ENCODE measurements around the gene CYP4F8. TPM values are rescaled to one million over a fixed set of nuclear protein-coding genes. Genes with fewer than 3 reads are reported as not detected.
"Not testable (repeated sequence)": the region's sequence is repeated elsewhere in the genome, so short reads cannot be mapped to it uniquely, and the experiment has no call there.

The CYP4F8 gene
- total and polyA plus RNA-seq, 4 donors = 0.08 to 0.09 TPM; not detected in 2

DNA sequence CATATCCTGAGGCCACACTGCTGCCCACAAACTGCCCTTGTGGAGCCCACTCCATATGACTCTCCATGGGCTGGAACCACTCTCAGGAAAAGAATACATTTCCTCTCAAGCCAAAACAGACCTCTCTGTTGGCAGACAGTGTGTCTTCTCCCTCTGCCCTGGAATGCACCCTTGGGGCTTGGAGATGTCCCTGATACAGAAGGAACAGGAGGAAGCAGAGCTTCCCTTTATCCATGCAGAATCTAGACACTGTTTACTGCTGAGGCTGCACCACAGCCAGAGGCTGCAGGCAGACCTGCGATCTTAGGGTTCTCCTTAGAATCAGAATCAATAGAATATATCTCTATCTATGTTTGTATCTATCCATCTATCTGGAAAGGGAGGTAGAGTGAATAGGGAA is 26.8 kb upstream of the CYP4F8 start:
- H3K4me3 ChIP-seq (ENCODE audit: low read depth, low read length) = no peak overlapping the region
- WGBS (ENCODE audit: insufficient coverage) = no CpG with 5 or more reads among the region's 1 CpG
- no peak overlapping the region for H3K27ac ChIP-seq (ENCODE audit: low read depth, low read length)
- no peaks in the 10 kb centered on the region for H3K36me3 ChIP-seq (ENCODE audit: control insufficient read depth, insufficient read depth, low read length)
- H3K4me1 ChIP-seq (ENCODE audit: control insufficient read depth, insufficient read depth, low read length) = peaks cover 8% of the 10 kb centered on the region
- no peaks in the 10 kb centered on the region for H3K9me3 ChIP-seq (ENCODE audit: control insufficient read depth, insufficient read depth, low read length)
- no peak for DNase-seq (ENCODE audit: low read depth in 4 of 6, low spot score in 6 of 6)
- peaks cover 10% of the 10 kb centered on the region for H3K27me3 ChIP-seq (ENCODE audit: control insufficient read depth, insufficient read depth, low read length)

DNA sequence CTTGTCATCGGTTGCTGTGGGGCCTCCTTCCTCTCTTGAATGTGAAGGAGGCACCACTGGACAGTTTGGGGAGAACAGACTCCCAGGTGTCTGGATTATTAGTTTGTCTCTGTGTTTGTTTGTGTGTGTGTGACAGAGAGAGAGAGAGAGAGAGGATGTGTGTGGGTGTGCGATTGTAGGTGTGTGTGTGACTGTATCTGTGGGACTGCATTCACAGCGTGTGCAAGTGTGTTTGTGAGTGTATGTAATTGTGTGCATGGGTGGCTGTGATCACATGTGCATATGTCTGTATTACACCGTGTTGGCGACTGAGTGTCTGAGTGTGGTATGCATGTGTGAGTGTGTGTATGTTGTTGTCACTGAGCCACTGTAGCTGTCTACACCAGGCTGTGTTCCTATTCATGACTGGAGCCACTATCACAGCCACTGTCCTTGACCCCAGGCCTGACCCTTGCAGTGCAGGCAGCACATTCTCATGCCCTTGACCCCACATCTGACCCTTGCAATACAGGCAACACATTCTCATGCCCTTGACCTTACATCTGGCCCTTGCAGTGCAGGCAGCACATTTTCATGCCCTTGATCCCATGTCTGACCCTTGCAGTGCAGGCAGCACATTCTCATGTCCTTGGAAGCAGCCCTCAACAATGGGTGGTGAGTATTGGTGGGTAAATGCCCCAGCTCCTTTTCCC is 25.1 kb upstream of the CYP4F8 start:
- no peaks in the 10 kb centered on the region for H3K36me3 ChIP-seq (ENCODE audit: control insufficient read depth, insufficient read depth, low read length)
- no peak overlapping the region for H3K27ac ChIP-seq (ENCODE audit: low read depth, low read length)
- no peak overlapping the region for H3K4me3 ChIP-seq (ENCODE audit: low read depth, low read length)
- no peaks in the 10 kb centered on the region for H3K4me1 ChIP-seq (ENCODE audit: control insufficient read depth, insufficient read depth, low read length)
- H3K9me3 ChIP-seq (ENCODE audit: control insufficient read depth, insufficient read depth, low read length) = no peaks in the 10 kb centered on the region
- peaks cover under 1% of the 10 kb centered on the region for H3K27me3 ChIP-seq (ENCODE audit: control insufficient read depth, insufficient read depth, low read length)
- 89% methylated on average over 4 of the region's 5 CpGs for WGBS (ENCODE audit: insufficient coverage)
- no peak for DNase-seq (ENCODE audit: low read depth in 4 of 6, low spot score in 6 of 6)

DNA sequence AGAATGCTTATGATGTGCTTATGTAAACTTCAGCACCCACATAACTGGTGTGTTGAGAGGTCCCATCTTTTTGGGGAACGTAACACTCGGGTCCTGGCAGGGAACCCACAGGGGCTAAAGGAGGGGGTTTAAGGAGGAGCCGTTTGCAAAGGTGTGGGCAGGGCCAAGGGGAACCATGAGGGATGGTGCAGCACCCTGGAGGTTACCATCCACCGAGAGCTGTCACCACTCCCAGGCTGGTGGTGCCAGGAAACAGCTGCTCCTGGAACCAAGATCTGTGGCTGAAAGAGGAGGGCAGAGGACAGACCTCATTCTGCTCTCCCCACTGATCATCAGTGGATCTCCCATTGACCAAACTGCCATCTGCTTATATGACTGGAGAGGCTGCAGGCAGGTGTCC is 23.2 kb upstream of the CYP4F8 start:
- WGBS (ENCODE audit: insufficient coverage) = 62% methylated on average over 3 of the region's 4 CpGs
- no peaks in the 10 kb centered on the region for H3K9me3 ChIP-seq (ENCODE audit: control insufficient read depth, insufficient read depth, low read length)
- no peaks in the 10 kb centered on the region for H3K27me3 ChIP-seq (ENCODE audit: control insufficient read depth, insufficient read depth, low read length)
- no peak overlapping the region for H3K27ac ChIP-seq (ENCODE audit: low read depth, low read length)
- no peaks in the 10 kb centered on the region for H3K36me3 ChIP-seq (ENCODE audit: control insufficient read depth, insufficient read depth, low read length)
- no peak for DNase-seq (ENCODE audit: low read depth in 4 of 6, low spot score in 6 of 6)
- no peaks in the 10 kb centered on the region for H3K4me1 ChIP-seq (ENCODE audit: control insufficient read depth, insufficient read depth, low read length)
- no peak overlapping the region for H3K4me3 ChIP-seq (ENCODE audit: low read depth, low read length)

DNA sequence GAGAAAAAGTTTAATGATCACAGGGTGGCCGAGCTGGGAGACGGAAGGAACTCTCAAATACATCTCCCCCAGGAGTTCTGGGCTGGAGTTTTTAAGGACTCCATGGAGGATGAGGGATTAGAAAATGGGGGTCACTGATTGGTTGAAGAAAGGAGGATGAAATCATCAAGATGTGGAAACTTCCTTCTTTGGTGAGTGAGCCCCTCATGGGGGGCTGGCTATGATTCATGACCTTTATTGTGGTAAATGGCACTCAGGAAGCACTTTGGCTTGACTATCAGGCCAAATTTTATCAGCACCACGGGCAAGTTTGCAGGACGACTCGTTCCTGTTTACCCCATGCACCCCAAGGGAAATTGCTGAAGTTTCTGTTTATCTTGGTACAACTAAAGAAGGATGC is 22.5 kb upstream of the CYP4F8 start:
- no CpG with 5 or more reads among the region's 5 CpGs for WGBS (ENCODE audit: insufficient coverage)
- H3K4me1 ChIP-seq (ENCODE audit: control insufficient read depth, insufficient read depth, low read length); H3K9me3 ChIP-seq (ENCODE audit: control insufficient read depth, insufficient read depth, low read length); H3K36me3 ChIP-seq (ENCODE audit: control insufficient read depth, insufficient read depth, low read length); H3K4me3 ChIP-seq (ENCODE audit: low read depth, low read length); DNase-seq (ENCODE audit: low read depth in 4 of 6, low spot score in 6 of 6); H3K27me3 ChIP-seq (ENCODE audit: control insufficient read depth, insufficient read depth, low read length); H3K27ac ChIP-seq (ENCODE audit: low read depth, low read length): not testable (repeated sequence)

DNA sequence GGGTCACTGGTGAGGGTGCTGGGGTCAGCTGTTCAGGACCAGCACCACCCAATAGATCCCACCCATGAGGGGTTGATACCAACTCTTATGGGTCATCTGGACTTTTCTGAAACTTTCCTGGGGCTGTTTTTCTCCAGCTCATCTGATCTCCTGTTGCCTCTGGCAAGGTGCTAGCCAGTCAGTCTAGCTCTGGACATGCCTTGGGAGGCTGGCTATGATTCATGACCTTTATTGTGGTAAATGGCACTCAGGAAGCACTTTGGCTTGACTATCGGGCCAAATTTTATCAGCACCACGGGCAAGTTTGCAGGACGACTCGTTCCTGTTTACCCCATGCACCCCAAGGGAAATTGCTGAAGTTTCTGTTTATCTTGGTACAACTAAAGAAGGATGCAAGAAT is 21.3 kb upstream of the CYP4F8 start:
- no CpG with 5 or more reads among the region's 4 CpGs for WGBS (ENCODE audit: insufficient coverage)
- H3K27ac ChIP-seq (ENCODE audit: low read depth, low read length); DNase-seq (ENCODE audit: low read depth in 4 of 6, low spot score in 6 of 6); H3K9me3 ChIP-seq (ENCODE audit: control insufficient read depth, insufficient read depth, low read length); H3K4me1 ChIP-seq (ENCODE audit: control insufficient read depth, insufficient read depth, low read length); H3K36me3 ChIP-seq (ENCODE audit: control insufficient read depth, insufficient read depth, low read length); H3K27me3 ChIP-seq (ENCODE audit: control insufficient read depth, insufficient read depth, low read length); H3K4me3 ChIP-seq (ENCODE audit: low read depth, low read length): not testable (repeated sequence)

DNA sequence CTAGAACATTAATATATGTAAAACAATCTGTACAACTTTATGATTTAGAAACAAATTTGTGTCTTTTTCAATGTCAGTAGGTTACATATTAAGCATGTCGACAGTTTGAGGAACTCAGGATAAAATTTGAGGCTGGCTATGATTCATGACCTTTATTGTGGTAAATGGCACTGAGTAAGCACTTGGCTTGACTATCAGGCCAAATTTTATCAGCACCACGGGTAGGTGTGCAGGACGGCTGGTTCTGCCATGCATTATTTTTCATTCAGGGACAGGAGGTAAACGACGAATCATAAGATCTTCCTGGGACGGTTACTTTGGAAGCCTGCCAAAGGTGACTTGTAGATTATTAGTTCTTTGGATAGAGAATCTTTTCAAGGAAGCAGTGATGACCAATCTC is 19.9 kb upstream of the CYP4F8 start:
- Histone ChIP-seq H3K27ac (ENCODE audit: low read depth, low read length) (no peak overlapping the region), H3K4me1 (ENCODE audit: control insufficient read depth, insufficient read depth, low read length) (no peaks in the 10 kb centered on the region), H3K4me3 (ENCODE audit: low read depth, low read length) (no peak overlapping the region), H3K27me3 (ENCODE audit: control insufficient read depth, insufficient read depth, low read length) (no peaks in the 10 kb centered on the region), H3K9me3 (ENCODE audit: control insufficient read depth, insufficient read depth, low read length) (no peaks in the 10 kb centered on the region), H3K36me3 (ENCODE audit: control insufficient read depth, insufficient read depth, low read length) (no peaks in the 10 kb centered on the region)
- DNase-seq (ENCODE audit: low read depth in 4 of 6, low spot score in 6 of 6) = no peak
- WGBS (ENCODE audit: insufficient coverage) = 56% methylated on average over 6 of the region's 6 CpGs

DNA sequence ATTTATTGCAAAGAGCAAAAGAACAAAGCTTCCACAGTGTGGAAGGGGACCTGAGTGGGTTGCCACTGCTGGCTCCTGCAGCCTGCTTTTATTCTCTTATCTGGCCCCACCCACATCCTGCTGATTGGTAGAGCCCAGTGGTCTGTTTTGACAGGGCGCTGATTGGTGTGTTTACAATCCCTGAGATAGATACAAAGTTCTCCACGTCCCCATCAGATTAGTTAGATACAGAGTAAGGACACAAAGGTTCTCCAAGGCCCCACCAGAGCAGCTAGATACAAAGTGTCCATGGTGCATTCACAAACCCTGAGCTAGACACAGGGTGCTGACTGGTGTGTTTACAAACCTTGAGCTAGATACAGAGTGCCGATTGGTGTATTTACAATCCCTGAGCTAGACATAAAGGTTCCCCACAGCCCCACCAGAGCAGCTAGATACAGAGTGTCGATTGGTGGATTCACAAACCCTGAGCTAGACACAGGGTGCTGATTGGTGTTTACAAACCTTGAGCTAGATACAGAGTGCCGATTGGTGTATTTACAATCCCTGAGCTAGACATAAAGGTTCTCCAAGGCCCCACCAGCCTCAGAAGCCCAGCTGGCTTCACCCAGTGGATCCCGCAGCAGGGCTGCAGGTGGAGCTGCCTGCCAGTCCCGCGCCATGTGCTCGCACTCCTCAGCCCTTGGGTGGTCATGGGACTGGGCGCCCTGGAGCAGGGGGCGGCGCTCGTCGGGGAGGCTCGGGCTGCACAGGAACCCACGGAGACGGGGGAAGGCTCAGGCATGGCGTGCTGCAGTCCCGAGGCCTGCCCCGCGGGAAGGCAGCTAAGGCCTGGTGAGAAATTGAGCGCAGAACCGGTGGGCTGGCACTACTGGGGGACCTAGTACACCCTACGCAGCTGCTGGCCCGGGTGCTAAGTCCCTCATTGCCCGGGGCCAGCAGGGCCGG is 6.8 kb upstream of the CYP4F8 start:
- DNase-seq (ENCODE audit: low read depth in 4 of 6, low spot score in 6 of 6); H3K4me1 ChIP-seq (ENCODE audit: control insufficient read depth, insufficient read depth, low read length); H3K27me3 ChIP-seq (ENCODE audit: control insufficient read depth, insufficient read depth, low read length); H3K27ac ChIP-seq (ENCODE audit: low read depth, low read length); H3K4me3 ChIP-seq (ENCODE audit: low read depth, low read length); H3K9me3 ChIP-seq (ENCODE audit: control insufficient read depth, insufficient read depth, low read length); H3K36me3 ChIP-seq (ENCODE audit: control insufficient read depth, insufficient read depth, low read length): not testable (repeated sequence)
- 90% methylated on average over 24 of the region's 27 CpGs for WGBS (ENCODE audit: insufficient coverage)

DNA sequence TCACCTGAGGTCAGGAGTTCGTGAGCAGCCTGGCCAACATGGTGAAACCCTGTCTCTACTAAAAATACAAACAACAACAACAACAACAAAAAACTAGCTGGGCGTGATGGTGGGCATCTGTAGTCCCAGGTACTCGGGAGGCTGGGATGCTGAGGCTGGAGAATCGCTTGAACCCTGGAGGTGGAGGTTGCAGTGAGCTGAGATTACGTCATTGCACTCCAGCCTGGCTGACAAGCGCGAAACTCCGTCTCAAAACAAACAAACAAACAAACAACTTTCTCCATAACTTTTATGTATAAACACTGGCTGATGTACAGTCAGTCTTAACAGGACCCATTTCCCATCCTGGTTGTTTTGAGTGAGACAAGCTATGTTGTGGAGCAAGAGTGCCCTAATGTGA is 5.8 kb upstream of the CYP4F8 start:
- DNase-seq (ENCODE audit: low read depth in 4 of 6, low spot score in 6 of 6) = no peak
- no peak overlapping the region for H3K4me3 ChIP-seq (ENCODE audit: low read depth, low read length)
- H3K36me3 ChIP-seq (ENCODE audit: control insufficient read depth, insufficient read depth, low read length) = no peaks in the 10 kb centered on the region
- no peaks in the 10 kb centered on the region for H3K27me3 ChIP-seq (ENCODE audit: control insufficient read depth, insufficient read depth, low read length)
- no peaks in the 10 kb centered on the region for H3K9me3 ChIP-seq (ENCODE audit: control insufficient read depth, insufficient read depth, low read length)
- H3K4me1 ChIP-seq (ENCODE audit: control insufficient read depth, insufficient read depth, low read length) = no peaks in the 10 kb centered on the region
- 63% methylated on average over 1 of the region's 8 CpGs for WGBS (ENCODE audit: insufficient coverage)
- no peak overlapping the region for H3K27ac ChIP-seq (ENCODE audit: low read depth, low read length)

DNA sequence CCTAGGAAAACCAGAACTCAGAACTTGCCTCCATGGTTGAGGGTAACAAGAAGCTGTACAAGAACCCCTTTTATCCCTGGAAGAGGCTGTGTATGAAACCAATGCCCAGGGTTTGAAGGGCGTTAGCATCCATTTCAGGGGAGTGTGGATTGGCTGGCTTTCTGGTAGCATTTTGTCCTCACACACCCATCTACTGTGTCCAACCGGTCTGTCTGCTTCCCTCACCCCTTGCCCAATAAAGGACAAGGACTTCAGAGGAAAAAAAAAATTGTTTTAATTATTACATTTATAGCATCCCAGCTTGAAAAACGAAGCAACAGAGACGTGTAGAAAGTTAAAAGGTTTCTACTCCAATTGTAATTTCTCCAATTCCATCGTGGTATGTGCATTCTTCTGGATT is 2.7 kb upstream of the CYP4F8 start:
- WGBS (ENCODE audit: insufficient coverage) = no CpG with 5 or more reads among the region's 5 CpGs
- no peaks in the 10 kb centered on the region for H3K9me3 ChIP-seq (ENCODE audit: control insufficient read depth, insufficient read depth, low read length)
- no peak overlapping the region for H3K4me3 ChIP-seq (ENCODE audit: low read depth, low read length)
- H3K27me3 ChIP-seq (ENCODE audit: control insufficient read depth, insufficient read depth, low read length) = no peaks in the 10 kb centered on the region
- no peaks in the 10 kb centered on the region for H3K4me1 ChIP-seq (ENCODE audit: control insufficient read depth, insufficient read depth, low read length)
- no peaks in the 10 kb centered on the region for H3K36me3 ChIP-seq (ENCODE audit: control insufficient read depth, insufficient read depth, low read length)
- no peak for DNase-seq (ENCODE audit: low read depth in 4 of 6, low spot score in 6 of 6)
- no peak overlapping the region for H3K27ac ChIP-seq (ENCODE audit: low read depth, low read length)

DNA sequence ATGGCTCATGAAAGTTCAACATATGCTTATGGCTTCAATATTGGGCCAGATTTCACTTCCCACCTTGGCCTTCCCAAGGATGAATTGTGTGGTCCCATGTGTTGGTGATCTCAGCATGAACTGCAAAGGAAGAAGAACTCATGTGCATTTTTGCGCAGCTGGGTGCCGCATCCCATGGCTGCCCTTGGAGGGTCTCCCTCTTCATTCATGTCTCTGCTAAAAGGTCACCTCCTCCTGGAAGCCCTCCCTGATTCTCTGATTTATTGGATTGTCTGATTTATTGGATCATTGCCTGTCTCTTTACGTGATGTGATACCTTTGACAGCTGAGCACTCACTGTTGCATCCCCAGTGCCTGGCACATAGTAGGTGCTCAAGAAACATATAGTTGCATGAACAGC is 1.7 kb upstream of the CYP4F8 start:
- no peak for DNase-seq (ENCODE audit: low read depth in 4 of 6, low spot score in 6 of 6)
- Histone ChIP-seq H3K27me3 (ENCODE audit: control insufficient read depth, insufficient read depth, low read length) (peaks cover 2% of the 10 kb centered on the region), H3K27ac (ENCODE audit: low read depth, low read length) (no peak overlapping the region), H3K9me3 (ENCODE audit: control insufficient read depth, insufficient read depth, low read length) (no peaks in the 10 kb centered on the region), H3K4me1 (ENCODE audit: control insufficient read depth, insufficient read depth, low read length) (no peaks in the 10 kb centered on the region), H3K36me3 (ENCODE audit: control insufficient read depth, insufficient read depth, low read length) (no peaks in the 10 kb centered on the region), H3K4me3 (ENCODE audit: low read depth, low read length) (no peak overlapping the region)
- no CpG with 5 or more reads among the region's 3 CpGs for WGBS (ENCODE audit: insufficient coverage)
